Activated T-helper 1 cell treated with anti-CD3 and anti-CD28 coated beads, Interleukin-12 subunit alpha, Interleukin-12 subunit beta, Interleukin-2, Interleukin-4 antibody, amounts not matched to agents 30 ng/mL and 10 ng/mL and 1 ng/mL, durations not matched to agents 14 hours and 24 hours and 36 hours (primary cell): ENCODE data around the gene OR6M1. TPM values are rescaled to one million over a fixed set of nuclear protein-coding genes. Genes with fewer than 3 reads are reported as not detected.

Experiments
- DNase-seq: peaks from one replicate; pipeline ENCODE4 v3.0.0; 2021; ENCODE audit warnings: low spot score
- H3K27ac Mint-ChIP-seq: one replicate; pipeline ENCODE4 v1.8.0; 2021; ENCODE audit warnings: mild to moderate bottlenecking, mixed read lengths
- H3K27me3 Mint-ChIP-seq: one replicate; pipeline ENCODE4 v1.8.0; 2022; ENCODE audit warnings: mild to moderate bottlenecking, moderate library complexity, mixed read lengths; ENCODE audit not compliant: insufficient read depth
- H3K36me3 Mint-ChIP-seq: one replicate; pipeline ENCODE4 v1.8.0; 2021; ENCODE audit warnings: low read depth, mixed read lengths
- H3K4me1 Mint-ChIP-seq: one replicate; pipeline ENCODE4 v1.8.0; 2021; ENCODE audit warnings: low read depth, mixed read lengths
- H3K4me3 Mint-ChIP-seq: one replicate; pipeline ENCODE4 v1.8.0; 2021; ENCODE audit warnings: mild to moderate bottlenecking, moderate library complexity, mixed read lengths
- H3K9me3 Mint-ChIP-seq: one replicate; pipeline ENCODE4 v1.8.0; 2021; ENCODE audit warnings: mixed read lengths
- intact Hi-C: fragments of 100-400 bp; cut with micrococcal nuclease; formaldehyde crosslinking; loops from one replicate; pipeline ENCODE4 v1.15.1; 2024
- total RNA-seq: library from RNA; stranded (reverse); gene quantifications from 2 replicates; pipeline ENCODE4 v1.2.3, GENCODE V29; 2022

Gene OR6M1
- total RNA-seq, 1 donor from 2014 or later, result not detected

DNA sequence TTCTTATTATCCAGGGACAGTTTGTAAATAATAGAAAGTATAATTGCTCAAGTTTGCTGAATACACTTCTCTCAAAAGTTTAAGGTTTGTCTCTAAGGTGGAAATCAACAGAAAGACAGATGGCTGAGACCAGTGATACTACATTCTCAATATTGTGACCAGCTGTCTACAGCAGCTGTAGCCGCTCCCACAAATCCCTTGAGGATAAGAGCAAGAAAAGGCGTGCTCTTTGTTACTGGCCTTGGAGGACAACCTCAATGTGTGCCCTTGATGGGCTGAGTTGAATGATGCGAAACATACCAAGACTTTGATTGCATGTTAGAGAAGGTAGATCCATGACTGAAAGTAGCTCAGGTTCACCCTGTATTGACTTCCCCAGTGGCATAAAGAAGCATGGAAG, 6.1 kb downstream of the OR6M1 start:
- no peak for DNase-seq
- Mint-ChIP-seq H3K27ac (no peak overlapping the region), H3K36me3 (no peaks in the 10 kb centered on the region), H3K27me3 (peaks cover 2% of the 10 kb centered on the region), H3K4me3 (no peak overlapping the region), H3K4me1 (no peaks in the 10 kb centered on the region), H3K9me3 (no peaks in the 10 kb centered on the region)
- intact Hi-C loops, result no loop called here

GRCh38 chr11:123799438-123799837, 6.7 kb downstream of the OR6M1 start:
- Mint-ChIP-seq H3K9me3 (no peaks in the 10 kb centered on the region), H3K4me1 (no peaks in the 10 kb centered on the region), H3K27ac (no peak overlapping the region), H3K4me3 (no peak overlapping the region), H3K36me3 (no peaks in the 10 kb centered on the region), H3K27me3 (peaks cover 2% of the 10 kb centered on the region)
- intact Hi-C loops, result no loop called here
- no peak for DNase-seq

DNA sequence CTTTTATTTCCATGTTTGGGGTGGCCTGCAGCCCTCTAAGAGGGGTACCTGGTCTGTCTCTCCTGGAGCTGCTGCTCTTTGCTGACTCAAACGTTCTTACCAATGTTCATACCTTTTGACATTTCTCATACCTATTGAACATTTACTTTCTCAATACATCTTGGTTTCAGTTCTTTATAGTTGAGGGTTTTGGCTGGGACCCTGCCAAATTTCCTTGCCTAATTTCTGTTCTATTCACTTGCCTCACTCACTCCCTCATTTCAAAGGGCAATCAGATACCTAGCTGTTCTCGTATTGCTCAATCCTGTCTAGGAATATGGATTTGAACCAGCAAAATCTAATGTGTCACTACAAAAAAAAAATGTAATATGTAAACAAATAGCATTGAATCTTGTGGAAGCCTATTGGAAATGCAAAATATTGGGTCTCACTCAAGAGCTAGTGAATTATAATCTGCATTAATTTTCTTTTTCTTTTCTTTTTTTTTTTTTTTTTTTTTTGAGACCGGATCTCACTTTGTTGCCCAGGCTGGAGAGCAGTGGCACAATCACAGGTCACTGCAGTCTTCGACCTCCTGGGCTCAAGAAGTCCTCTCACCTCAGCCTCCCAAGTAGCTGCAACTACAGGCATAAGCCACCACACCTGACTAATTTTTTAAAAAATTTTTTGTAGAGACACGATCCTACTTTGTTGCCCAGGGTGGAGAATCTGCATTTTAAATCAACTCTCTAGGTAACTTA, 7.5 kb downstream of the OR6M1 start:
- no peaks in the 10 kb centered on the region for H3K9me3 Mint-ChIP-seq
- H3K27me3 Mint-ChIP-seq, result peaks cover 2% of the 10 kb centered on the region
- no peaks in the 10 kb centered on the region for H3K4me1 Mint-ChIP-seq
- H3K4me3 Mint-ChIP-seq, result no peak overlapping the region
- H3K36me3 Mint-ChIP-seq, result no peaks in the 10 kb centered on the region
- no peak overlapping the region for H3K27ac Mint-ChIP-seq
- intact Hi-C loops, result no loop called here
- DNase-seq, result no peak

DNA sequence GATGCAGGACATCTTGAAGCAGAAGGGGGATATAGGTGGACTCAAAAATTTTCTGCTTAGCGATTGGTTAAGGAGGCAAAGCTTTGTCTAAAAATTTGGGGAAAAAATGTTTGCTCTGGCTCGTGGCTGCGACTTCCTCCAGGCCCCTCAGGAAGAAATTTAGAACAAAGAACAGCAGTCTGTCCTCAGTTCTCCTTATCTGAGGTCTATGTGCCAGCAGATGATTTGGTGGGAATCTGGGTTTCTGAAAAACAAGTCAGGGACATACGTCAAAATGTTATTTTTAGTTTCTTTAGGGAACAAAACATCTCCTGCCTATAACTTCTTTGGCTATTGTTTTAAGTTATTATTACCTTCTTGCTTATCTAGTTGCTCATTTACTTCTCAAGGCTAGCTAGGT, 8.1 kb downstream of the OR6M1 start:
- Mint-ChIP-seq H3K4me3 (no peak overlapping the region), H3K27me3 (peaks cover 2% of the 10 kb centered on the region), H3K36me3 (no peaks in the 10 kb centered on the region), H3K27ac (no peak overlapping the region), H3K9me3 (no peaks in the 10 kb centered on the region), H3K4me1 (no peaks in the 10 kb centered on the region)
- DNase-seq, result no peak
- intact Hi-C loops, result no loop called here

DNA sequence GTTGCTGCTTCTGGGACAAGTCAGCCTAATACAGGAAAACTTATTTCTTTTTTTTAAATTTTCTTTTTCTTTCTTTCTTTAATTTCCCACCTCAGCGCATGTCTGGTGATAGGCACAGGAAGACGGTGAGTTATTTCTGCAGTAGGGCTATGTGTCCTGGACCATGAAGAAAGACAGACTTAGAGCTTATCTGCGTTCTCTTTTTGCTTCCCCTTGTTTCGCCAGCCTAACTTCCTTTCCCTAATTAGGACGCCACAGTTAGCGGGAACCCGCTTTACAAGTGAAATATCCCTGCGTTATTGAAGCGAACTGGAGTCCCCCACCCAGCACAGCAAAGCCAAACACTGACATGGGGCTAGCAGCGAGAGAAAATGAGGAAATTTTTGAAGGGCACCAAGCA, 8.6 kb downstream of the OR6M1 start:
- no peak for DNase-seq
- no peaks in the 10 kb centered on the region for H3K36me3 Mint-ChIP-seq
- H3K9me3 Mint-ChIP-seq, result no peaks in the 10 kb centered on the region
- no peak overlapping the region for H3K4me3 Mint-ChIP-seq
- peaks cover 2% of the 10 kb centered on the region for H3K27me3 Mint-ChIP-seq
- intact Hi-C loops, result no loop called here
- no peak overlapping the region for H3K27ac Mint-ChIP-seq
- no peaks in the 10 kb centered on the region for H3K4me1 Mint-ChIP-seq

GRCh38 chr11:123797114-123797513, 9.0 kb downstream of the OR6M1 start:
- intact Hi-C loops, result no loop called here
- Mint-ChIP-seq H3K27me3 (peaks cover 2% of the 10 kb centered on the region), H3K9me3 (no peaks in the 10 kb centered on the region), H3K4me1 (no peaks in the 10 kb centered on the region), H3K36me3 (no peaks in the 10 kb centered on the region), H3K4me3 (no peak overlapping the region), H3K27ac (no peak overlapping the region)
- no peak for DNase-seq

DNA sequence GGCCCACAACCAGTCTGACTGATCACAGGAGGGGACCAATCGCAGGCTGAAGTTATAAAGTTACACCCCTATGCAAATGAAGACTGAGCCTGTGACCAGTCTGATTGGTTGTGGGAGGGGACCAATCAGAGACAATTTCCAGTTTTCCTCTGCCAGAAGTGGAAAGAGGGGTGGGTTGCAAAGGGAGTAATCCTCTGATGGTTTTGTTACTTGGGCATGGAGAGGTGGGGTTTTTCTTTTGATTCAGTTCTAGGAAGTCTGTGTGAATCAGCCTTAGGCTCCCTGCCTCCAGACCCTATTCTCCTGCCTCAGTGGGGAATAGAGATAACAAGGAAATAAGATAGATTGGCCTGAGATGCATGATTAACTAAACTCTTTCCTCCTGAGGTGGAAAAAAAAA, 9.9 kb downstream of the OR6M1 start:
- no peaks in the 10 kb centered on the region for H3K36me3 Mint-ChIP-seq
- no peak overlapping the region for H3K27ac Mint-ChIP-seq
- H3K4me3 Mint-ChIP-seq, result no peak overlapping the region
- DNase-seq, result no peak
- H3K9me3 Mint-ChIP-seq, result no peaks in the 10 kb centered on the region
- H3K4me1 Mint-ChIP-seq, result no peaks in the 10 kb centered on the region
- peaks cover 2% of the 10 kb centered on the region for H3K27me3 Mint-ChIP-seq
- intact Hi-C loops, result no loop called here

DNA sequence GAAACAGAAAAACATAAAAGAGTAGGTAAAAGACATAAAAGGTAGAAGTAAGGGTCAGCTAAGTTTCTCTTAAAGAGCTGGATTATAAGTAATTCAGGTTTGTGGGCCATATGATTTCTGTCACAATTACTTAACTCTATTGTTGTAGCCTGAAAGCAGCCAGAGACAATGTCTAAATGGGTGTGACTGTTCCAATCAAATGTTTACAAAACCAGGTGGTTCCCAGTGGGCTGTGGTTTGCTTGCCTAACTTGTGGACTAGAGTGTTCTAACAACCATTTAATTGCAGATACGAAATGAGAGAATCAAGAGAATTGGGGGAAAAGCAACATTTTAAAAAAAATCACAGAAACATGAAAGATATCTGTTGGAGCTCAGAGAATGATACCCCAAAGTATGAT, 22.6 kb downstream of the OR6M1 start:
- no peak for DNase-seq
- no peaks in the 10 kb centered on the region for H3K4me1 Mint-ChIP-seq
- H3K4me3 Mint-ChIP-seq, result no peak overlapping the region
- H3K9me3 Mint-ChIP-seq, result peaks cover under 1% of the 10 kb centered on the region
- H3K27ac Mint-ChIP-seq, result no peak overlapping the region
- intact Hi-C loops, result no loop called here
- peaks cover 16% of the 10 kb centered on the region for H3K27me3 Mint-ChIP-seq
- H3K36me3 Mint-ChIP-seq, result no peaks in the 10 kb centered on the region

GRCh38 chr11:123778511-123778910, 27.6 kb downstream of the OR6M1 start:
- Mint-ChIP-seq H3K4me3 (no peak overlapping the region), H3K9me3 (no peaks in the 10 kb centered on the region), H3K27me3 (peaks cover 13% of the 10 kb centered on the region), H3K36me3 (no peaks in the 10 kb centered on the region), H3K4me1 (no peaks in the 10 kb centered on the region), H3K27ac (no peak overlapping the region)
- intact Hi-C loops, result no loop called here
- DNase-seq, result no peak

DNA sequence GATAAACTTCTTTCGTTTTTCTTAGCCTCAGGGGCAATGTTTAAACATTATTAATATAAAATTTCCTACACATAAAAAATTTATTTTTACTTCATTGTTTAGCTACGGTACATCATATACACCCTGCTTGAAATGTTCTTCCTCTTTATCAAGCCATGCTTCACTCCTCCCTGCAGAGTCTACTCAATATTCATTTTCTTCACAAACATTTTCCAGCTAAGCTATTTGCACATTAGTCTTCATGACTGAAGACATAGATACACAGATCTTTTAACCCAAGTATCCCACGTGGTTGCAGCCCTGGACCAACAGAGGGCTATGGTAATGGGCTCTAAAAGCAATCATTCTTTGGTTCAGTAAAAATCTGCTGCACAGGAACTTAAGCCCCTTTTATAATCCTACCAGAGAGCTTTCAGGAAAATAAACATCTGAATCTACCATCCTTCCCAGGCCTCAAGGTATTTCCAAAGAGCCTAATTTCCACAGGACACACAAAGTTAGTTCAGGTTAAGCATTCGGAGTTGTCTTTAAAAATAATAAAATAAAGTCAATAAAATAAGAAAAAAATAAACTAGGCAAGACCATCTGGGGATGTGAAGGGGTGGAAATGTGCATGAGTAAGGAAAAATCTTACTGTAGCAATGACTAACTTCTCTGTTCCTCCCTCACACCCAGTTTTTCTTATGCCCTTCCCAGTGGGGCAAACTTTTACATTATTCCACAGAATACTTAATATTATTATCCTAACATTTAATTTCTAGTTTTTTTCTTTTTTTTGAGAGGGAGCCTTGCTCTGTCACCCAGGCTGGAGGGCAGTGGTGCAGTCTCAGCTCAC, 30.2 kb downstream of the OR6M1 start:
- H3K9me3 Mint-ChIP-seq, result peaks cover 3% of the 10 kb centered on the region
- H3K27ac Mint-ChIP-seq, result no peak overlapping the region
- no peak for DNase-seq
- H3K4me1 Mint-ChIP-seq, result no peaks in the 10 kb centered on the region
- no peak overlapping the region for H3K4me3 Mint-ChIP-seq
- no peaks in the 10 kb centered on the region for H3K36me3 Mint-ChIP-seq
- intact Hi-C loops, result no loop called here
- H3K27me3 Mint-ChIP-seq, result peaks cover 14% of the 10 kb centered on the region

DNA sequence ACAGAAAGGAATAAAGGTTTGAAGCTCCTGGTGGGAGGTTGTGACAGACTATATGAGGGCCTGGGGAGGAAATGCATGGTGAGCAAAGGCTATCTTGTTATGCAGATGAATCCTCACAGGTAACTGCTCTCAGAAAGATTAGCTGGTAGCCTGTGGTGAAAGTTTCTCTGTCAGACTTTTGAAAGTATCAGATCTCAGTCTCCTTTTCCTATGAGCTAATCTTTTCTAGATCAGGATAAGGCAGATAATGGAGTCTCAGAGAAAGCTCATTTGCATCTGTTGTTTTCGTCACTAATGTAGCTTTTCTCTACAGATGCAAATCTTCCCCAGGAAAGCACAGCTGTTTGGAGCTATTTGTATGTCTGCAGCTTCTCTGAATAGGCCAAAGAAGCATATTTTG, 30.9 kb downstream of the OR6M1 start:
- no peaks in the 10 kb centered on the region for H3K36me3 Mint-ChIP-seq
- H3K4me1 Mint-ChIP-seq, result no peaks in the 10 kb centered on the region
- peaks cover 4% of the 10 kb centered on the region for H3K9me3 Mint-ChIP-seq
- H3K4me3 Mint-ChIP-seq, result no peak overlapping the region
- peaks cover 14% of the 10 kb centered on the region for H3K27me3 Mint-ChIP-seq
- DNase-seq, result no peak
- intact Hi-C loops, result no loop called here
- H3K27ac Mint-ChIP-seq, result no peak overlapping the region

DNA sequence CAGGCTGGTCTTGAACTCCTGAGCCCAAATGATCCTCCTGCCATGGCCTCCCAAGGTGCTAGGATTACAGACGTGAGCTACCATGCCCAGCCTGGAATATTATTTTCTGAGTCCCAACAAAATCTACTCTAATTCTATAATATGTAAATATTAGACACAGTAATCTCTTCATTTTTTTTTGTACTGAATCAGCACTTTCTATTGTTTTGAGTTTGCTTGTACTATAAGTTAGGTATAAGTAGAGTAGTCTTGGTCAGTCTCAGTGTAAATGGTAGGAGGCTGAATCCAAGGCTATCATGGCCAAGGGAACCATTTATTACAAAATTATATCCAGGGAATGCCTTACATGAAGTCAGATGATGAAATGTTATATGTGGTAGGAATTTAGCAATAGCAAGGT, 32.2 kb downstream of the OR6M1 start:
- H3K27ac Mint-ChIP-seq, result no peak overlapping the region
- no peaks in the 10 kb centered on the region for H3K4me1 Mint-ChIP-seq
- peaks cover 8% of the 10 kb centered on the region for H3K27me3 Mint-ChIP-seq
- intact Hi-C loops, result no loop called here
- no peaks in the 10 kb centered on the region for H3K36me3 Mint-ChIP-seq
- no peak overlapping the region for H3K4me3 Mint-ChIP-seq
- peaks cover 4% of the 10 kb centered on the region for H3K9me3 Mint-ChIP-seq
- no peak for DNase-seq

DNA sequence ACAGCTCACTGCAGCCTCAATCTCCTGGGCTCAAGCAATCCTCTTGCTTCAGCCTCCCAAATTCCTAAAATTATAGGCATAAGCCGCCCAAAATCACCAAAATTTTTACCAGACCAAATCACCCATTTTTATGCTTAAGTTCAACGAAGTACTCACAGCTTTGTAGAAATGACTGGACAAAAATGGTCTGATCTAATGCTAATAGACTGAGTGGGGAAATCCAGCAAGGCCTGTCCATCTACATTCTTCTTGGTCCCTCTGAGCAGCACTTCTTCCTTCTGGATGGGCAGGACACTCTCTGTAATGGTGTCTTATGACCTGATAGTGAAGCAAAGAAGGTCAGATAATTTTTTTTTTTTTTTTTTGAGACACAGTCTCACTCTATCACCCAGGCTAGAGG, 33.1 kb downstream of the OR6M1 start:
- peaks cover 2% of the 10 kb centered on the region for H3K27me3 Mint-ChIP-seq
- no peak overlapping the region for H3K4me3 Mint-ChIP-seq
- DNase-seq, result no peak
- intact Hi-C loops, result no loop called here
- H3K36me3 Mint-ChIP-seq, result no peaks in the 10 kb centered on the region
- no peaks in the 10 kb centered on the region for H3K4me1 Mint-ChIP-seq
- no peak overlapping the region for H3K27ac Mint-ChIP-seq
- peaks cover 4% of the 10 kb centered on the region for H3K9me3 Mint-ChIP-seq
